ENCODE measurements around the gene SMIM21.
A peak's percentile ranks its signal among the peaks of the same experiment; 100 is the strongest.

SMIM21 gene

GRCh38 chr18:75422341-75422910, 5.1 kb downstream of the SMIM21 start:
- DNase-seq (ENCODE audit: low read depth): peak; percentile 51

- peak; percentile 61 for DNase-seq (ENCODE audit: low read depth)
These were observed 5.8 kb downstream of the SMIM21 start for GRCh38 chr18:75421656-75422055.

GRCh38 chr18:75418293-75419005, 9.1 kb downstream of the SMIM21 start:
- no peak for DNase-seq (ENCODE audit: low read depth)

DNA sequence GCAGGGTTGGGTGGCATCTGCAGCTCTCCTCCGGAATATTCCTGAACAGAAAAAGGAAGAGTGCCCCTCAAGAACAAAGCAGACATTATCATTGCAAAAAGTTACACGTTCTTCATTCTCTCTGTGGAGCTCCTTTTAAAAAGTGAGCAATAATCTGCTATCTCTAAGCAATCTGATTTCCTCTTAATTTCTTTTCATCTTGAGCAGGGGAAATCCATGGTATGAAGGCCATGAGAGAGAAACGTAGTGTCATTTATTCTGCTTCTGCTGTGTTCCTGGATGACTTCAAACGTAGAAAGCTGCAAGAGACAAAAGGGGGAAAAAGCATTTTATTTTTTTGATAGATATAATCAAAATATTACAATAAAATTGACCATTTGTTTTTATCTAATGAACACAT, 16.9 kb downstream of the SMIM21 start:
- no peak for DNase-seq (ENCODE audit: low read depth)

GRCh38 chr18:75409806-75410205, 17.7 kb downstream of the SMIM21 start:
- no peak for DNase-seq (ENCODE audit: low read depth)

- peak; percentile 99 for DNase-seq (ENCODE audit: low read depth)
These were observed 18.7 kb downstream of the SMIM21 start for GRCh38 chr18:75408554-75409506.

DNA sequence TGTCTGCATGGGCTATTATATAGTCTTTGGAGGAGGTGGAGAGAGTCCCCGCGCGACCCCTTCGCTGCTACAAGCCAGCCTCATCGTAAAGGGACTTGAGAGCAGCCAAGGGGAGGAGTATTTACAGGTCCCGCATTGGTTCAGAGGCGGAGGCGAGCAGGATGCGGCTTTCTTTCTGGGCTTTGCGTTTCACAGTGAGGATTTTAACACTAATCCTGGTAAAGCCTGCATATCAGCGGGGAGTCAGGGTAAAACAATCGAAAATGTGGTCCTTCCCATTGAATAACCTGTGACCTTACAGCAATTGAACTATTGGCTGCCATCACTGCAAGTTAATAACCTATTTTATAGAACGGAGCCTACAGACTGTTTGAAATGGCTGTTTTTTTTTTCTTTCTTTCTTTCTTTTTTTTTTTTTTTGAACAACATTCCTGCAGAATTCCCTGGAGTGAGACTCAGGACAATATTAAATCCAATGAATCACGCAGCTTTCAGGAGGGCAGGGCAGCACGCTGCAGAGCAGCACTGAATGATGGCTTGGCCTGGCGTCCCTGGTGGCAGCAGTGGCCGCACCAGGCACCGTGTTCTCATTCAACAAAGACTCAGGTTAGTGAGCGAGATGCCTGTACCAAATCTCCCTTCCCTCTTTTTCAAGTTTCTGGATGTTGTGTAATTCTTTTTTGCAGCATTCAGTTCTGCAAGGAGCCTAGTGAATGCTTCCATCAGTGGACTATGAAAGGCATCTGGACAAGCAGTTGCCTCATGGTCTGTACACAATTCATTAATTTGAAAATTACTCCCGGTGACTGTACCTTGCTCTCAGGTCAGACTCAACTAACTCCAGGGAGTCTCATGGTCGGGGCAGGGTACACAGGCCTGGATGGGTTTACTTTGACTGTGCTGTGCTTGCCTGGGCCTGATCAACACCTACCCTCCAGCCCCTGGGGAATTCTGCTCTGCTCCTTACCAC, 19.8 kb downstream of the SMIM21 start:
- peak; percentile 37 for DNase-seq (ENCODE audit: low read depth)

DNA sequence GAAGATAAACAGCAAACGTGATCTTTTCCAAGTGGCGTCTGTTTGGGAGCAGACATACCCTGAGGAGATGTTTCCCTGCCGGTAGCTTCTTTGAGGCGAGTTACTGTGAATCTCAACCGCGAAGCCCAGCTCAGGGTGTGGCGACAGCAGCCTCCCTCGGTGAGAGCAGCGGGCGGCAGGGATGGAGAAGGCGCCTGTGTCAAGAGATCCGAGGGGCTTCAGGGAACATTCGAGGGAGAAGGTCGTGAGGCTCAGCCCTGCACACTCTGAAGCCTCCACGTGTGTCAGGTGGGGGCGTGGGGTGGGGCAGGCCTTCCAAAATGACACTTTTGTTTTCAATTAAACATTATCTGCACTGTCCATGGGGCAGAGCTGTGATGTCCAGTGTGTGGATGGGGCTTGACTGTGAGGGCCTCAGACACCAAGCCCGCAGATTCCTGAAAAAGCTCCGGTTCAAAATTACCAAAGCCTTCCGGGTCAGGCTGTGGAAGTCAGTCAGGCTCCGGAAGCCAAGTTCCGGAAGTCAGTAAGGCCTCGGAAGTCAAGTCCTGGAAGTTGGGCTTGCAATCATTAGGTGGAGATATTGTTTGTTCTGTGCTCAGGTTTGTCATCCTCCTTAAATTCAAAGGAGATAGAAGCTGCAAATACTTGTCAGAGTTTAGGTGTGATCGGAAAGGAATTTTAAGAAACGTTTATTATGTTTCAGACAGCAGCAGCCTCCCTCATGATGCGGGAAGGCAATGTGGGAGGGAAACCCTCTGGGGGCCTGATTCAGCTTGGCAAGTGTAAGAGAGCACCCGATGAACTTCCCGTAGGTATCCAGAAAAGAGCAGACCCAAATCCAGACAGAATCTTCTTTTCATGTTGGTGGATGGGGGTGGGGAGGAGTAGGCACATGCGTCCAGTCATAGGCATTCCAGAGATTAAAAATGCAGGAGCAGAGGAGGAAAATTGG, 20.7 kb downstream of the SMIM21 start:
- DNase-seq (ENCODE audit: low read depth): no peak

DNA sequence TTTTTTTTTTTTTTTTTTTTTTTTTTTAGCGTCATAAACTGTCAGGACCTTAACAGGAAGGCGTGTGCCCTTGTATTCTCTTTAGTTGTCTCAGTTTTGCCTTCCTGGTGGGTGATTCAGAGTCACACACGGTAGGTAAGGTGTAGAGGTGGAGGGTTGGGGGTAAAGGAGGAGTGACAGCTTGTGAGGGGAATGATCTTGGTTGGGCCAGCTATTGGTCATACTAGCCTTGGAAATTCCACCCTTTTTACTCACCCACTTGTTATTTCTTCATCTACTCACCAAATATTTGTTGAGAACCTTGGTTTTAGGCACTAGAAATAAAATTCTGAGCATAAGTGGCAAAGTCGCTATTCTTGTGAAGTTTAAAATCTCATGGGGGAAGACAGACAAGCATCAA, 22.2 kb downstream of the SMIM21 start:
- no peak for DNase-seq (ENCODE audit: low read depth)

- no peak for DNase-seq (ENCODE audit: low read depth)
These were observed 27.1 kb downstream of the SMIM21 start for GRCh38 chr18:75400366-75400765.

- DNase-seq (ENCODE audit: low read depth): no peak
These were observed 32.4 kb downstream of the SMIM21 start for GRCh38 chr18:75395137-75395536.

- no peak for DNase-seq (ENCODE audit: low read depth)
These were observed 33.8 kb downstream of the SMIM21 start for GRCh38 chr18:75393721-75394120.

GRCh38 chr18:75392226-75392578, 35.3 kb downstream of the SMIM21 start:
- no peak for DNase-seq (ENCODE audit: low read depth)

DNA sequence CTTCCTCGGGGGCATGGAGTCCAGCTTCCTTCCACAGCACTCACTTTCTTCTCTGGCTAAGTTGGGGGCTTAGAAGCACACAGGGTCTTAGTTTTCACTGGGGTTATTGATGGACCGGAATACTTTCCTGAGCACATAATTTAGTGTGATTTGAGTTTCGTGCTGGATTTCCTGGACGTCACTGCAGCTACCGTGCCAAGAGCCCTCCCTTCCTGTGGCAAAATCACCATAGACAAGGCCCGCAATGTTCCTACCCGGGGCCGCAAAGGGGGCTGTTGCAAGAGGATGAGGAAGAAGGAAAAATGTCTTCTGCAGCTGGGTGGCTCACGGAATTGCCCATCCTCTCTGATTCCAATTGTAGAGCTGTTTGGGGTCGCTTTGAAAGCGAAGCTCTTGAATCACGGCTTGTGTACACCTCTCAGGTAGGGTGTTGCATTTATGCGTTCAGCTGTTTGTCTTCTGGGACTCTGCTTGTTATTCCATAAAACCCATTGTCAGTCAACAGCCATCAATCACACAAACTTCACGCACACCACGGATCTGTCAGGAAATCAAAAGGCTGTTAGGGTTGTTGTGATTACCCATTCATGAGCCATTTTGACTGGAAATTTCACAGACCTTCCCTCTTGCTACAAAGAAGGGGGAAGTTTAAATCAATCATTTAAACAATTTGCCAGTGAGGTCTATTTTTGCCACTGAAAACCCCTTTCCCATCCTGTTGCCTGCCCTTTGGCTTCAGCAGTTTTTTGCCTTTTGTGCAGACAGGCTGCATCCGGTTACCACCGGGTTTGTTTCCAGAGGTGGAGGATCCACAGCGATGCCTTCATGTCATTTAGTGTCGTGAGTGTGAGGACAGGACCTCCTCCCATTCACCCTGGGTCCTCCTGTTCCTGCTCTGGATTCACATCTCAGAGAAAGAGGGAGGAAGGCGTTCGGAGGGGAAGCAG, 36.0 kb downstream of the SMIM21 start:
- DNase-seq (ENCODE audit: low read depth): no peak

- DNase-seq (ENCODE audit: low read depth): no peak
These were observed 36.6 kb downstream of the SMIM21 start for GRCh38 chr18:75390854-75391253.

GRCh38 chr18:75384144-75384543, 43.4 kb downstream of the SMIM21 start:
- DNase-seq (ENCODE audit: low read depth): no peak

DNA sequence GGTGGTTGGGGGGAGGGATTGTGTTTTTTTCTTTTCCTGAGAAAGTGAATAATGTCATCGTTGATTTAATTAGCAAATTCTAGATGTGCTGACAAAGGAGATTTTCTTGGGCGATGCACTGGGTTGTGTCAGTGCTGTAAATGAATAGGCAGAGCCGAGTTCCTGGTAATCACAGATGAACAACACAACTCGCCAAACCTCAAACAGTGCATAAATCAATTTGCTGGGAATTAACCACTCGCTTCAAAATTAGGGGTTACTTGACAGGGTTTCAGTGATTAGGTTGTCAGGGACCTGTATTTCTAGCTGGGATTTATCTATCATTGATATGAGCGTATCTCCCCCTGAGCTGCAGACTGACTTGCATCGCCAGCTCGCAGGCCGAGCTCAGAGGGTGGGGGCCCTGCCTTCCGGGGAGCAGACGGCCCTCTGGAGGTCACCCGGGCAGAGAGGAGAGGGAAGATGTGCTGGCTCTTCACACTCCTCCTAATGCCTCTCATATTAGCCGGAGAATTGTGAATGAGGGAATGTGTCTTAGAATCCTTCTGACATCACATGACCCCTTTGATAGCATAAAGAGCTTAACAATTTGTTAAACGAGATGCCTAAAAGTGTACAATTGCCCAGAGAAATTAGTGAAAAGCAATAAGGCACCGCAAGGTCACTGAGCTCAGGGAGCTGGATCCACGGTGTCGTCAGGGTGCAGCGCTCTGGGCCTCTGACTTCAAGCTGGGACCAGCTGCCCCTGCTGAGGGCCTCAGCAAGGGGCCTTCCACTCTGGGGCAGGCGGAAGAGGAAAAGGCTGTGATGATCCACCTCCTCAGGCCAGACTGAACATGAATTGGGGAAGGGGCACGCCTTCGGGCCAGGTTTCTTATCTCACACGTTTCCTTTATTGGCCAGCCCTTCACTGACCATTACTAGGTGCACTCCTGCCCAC, 48.9 kb downstream of the SMIM21 start:
- no peak for DNase-seq (ENCODE audit: low read depth)

- DNase-seq (ENCODE audit: low read depth): no peak
These were observed 49.6 kb downstream of the SMIM21 start for GRCh38 chr18:75377926-75378325.
